ENCODE measurements around the gene BCAS3.

The BCAS3 gene

GRCh38 chr17:61368832-61369450 lies 691.3 kb downstream of the BCAS3 start:
- H3K4me3 ChIP-seq (ENCODE audit: control insufficient read depth, low read depth, low read length) = no peak overlapping the region
- TF ChIP-seq CTCF (IDR thresholded peaks at IDR 0.05; ENCODE audit: control insufficient read depth, insufficient read depth, low read depth, low read length, missing control alignments) = no peak
- no peak for DNase-seq (ENCODE audit: low read depth)

- no peak overlapping the region for H3K4me3 ChIP-seq (ENCODE audit: control insufficient read depth, low read depth, low read length)
- no peak for TF ChIP-seq CTCF (IDR thresholded peaks at IDR 0.05; ENCODE audit: control insufficient read depth, insufficient read depth, low read depth, low read length, missing control alignments)
- no peak for DNase-seq (ENCODE audit: low read depth)
Observed at GRCh38 chr17:61369751-61370150, 692.1 kb downstream of the BCAS3 start.

- DNase-seq (ENCODE audit: low read depth) = no peak
- TF ChIP-seq CTCF (IDR thresholded peaks at IDR 0.05; ENCODE audit: control insufficient read depth, insufficient read depth, low read depth, low read length, missing control alignments) = no peak
- H3K4me3 ChIP-seq (ENCODE audit: control insufficient read depth, low read depth, low read length) = no peak overlapping the region
Observed at GRCh38 chr17:61371179-61371578, 693.5 kb downstream of the BCAS3 start.

GRCh38 chr17:61371606-61372005 lies 694.0 kb downstream of the BCAS3 start:
- TF ChIP-seq CTCF (IDR thresholded peaks at IDR 0.05; ENCODE audit: control insufficient read depth, insufficient read depth, low read depth, low read length, missing control alignments) = no peak
- DNase-seq (ENCODE audit: low read depth) = no peak
- H3K4me3 ChIP-seq (ENCODE audit: control insufficient read depth, low read depth, low read length) = no peak overlapping the region

- H3K4me3 ChIP-seq (ENCODE audit: control insufficient read depth, low read depth, low read length) = no peak overlapping the region
- DNase-seq (ENCODE audit: low read depth) = no peak
- no peak for TF ChIP-seq CTCF (IDR thresholded peaks at IDR 0.05; ENCODE audit: control insufficient read depth, insufficient read depth, low read depth, low read length, missing control alignments)
Observed at GRCh38 chr17:61372436-61372835, 694.8 kb downstream of the BCAS3 start.

GRCh38 chr17:61376931-61377838 lies 699.5 kb downstream of the BCAS3 start:
- no peak for DNase-seq (ENCODE audit: low read depth)
- no peak for TF ChIP-seq CTCF (IDR thresholded peaks at IDR 0.05; ENCODE audit: control insufficient read depth, insufficient read depth, low read depth, low read length, missing control alignments)
- H3K4me3 ChIP-seq (ENCODE audit: control insufficient read depth, low read depth, low read length) = no peak overlapping the region
